Measurements from ENCODE around the gene CXXC1. TPM values are rescaled to one million over a fixed set of nuclear protein-coding genes. Genes with fewer than 3 reads are reported as not detected.
"Not testable (repeated sequence)": the region's sequence is repeated elsewhere in the genome, so short reads cannot be mapped to it uniquely, and the experiment has no call there.

CXXC1 gene
- total and polyA plus RNA-seq, 4 donors = 21.7 to 38.4 (median 30.0) TPM

- H3K4me3 ChIP-seq (ENCODE audit: low read depth in 1 of 3, low read length in 3 of 3) = peak overlapping the region; percentile 68 to 99 (median 85)
- peaks cover 2 to 19% (median 10%) of the 10 kb centered on the region in 4 donors for H3K36me3 ChIP-seq (ENCODE audit: control insufficient read depth in 4 of 4, insufficient read depth in 3 of 4, low read depth in 1 of 4, low read length in 3 of 4)
- H3K27me3 ChIP-seq (ENCODE audit: control insufficient read depth in 4 of 4, insufficient read depth in 4 of 4, low read length in 3 of 4); H3K9me3 ChIP-seq (ENCODE audit: control insufficient read depth in 4 of 4, low read length in 3 of 4); DNase-seq (ENCODE audit: low spot score); H3K4me1 ChIP-seq (ENCODE audit: control insufficient read depth in 4 of 4, insufficient read depth in 4 of 4, low read length in 3 of 4): not testable (repeated sequence)
- H3K27ac ChIP-seq (ENCODE audit: low read depth in 1 of 2, low read length in 2 of 2) = peak overlapping the region; percentile 67 to 92
- peak overlapping the region; percentile 87 to 94 for H3K9ac ChIP-seq (ENCODE audit: low read depth in 1 of 2, low read length in 2 of 2)
- peak; percentile 19 for TF ChIP-seq TAF1 (conservative IDR thresholded peaks at IDR 0.05)
- 76% methylated on average over 21 of the region's 21 CpGs for WGBS
These were observed 1.0 kb upstream of the CXXC1 start for GRCh38 chr18:50288348-50289107.

GRCh38 chr18:50287028-50287440 lies 458 bp downstream of the CXXC1 start:
- Histone ChIP-seq H3K27ac (ENCODE audit: low read depth in 1 of 2, low read length in 2 of 2) (peak overlapping the region; percentile 67 to 92), H3K36me3 (ENCODE audit: control insufficient read depth in 4 of 4, insufficient read depth in 3 of 4, low read depth in 1 of 4, low read length in 3 of 4) (peaks cover 2 to 29% (median 10%) of the 10 kb centered on the region in 4 donors), H3K4me3 (ENCODE audit: low read depth in 1 of 3, low read length in 3 of 3) (peak overlapping the region; percentile 68 to 99 (median 85)), H3K4me1 (ENCODE audit: control insufficient read depth in 4 of 4, insufficient read depth in 4 of 4, low read length in 3 of 4) (peaks cover 1 to 10% (median 7%) of the 10 kb centered on the region in 4 donors), H3K9ac (ENCODE audit: low read depth in 1 of 2, low read length in 2 of 2) (peak overlapping the region; percentile 79 to 87), H3K9me3 (ENCODE audit: control insufficient read depth in 4 of 4, low read length in 3 of 4) (no peaks in the 10 kb centered on the region), H3K27me3 (ENCODE audit: control insufficient read depth in 4 of 4, insufficient read depth in 4 of 4, low read length in 3 of 4) (no peaks in the 10 kb centered on the region)
- TF ChIP-seq SP1 (IDR thresholded peaks at IDR 0.05) (no peak), TAF1 (conservative IDR thresholded peaks at IDR 0.05) (no peak), RXRA (IDR thresholded peaks at IDR 0.05) (no peak), ZBTB33 (IDR thresholded peaks at IDR 0.05) (no peak), FOXA2 (IDR thresholded peaks at IDR 0.05) (no peak), YY1 (IDR thresholded peaks at IDR 0.05) (no peak), RAD21 (IDR thresholded peaks at IDR 0.05) (no peak), EGR1 (IDR thresholded peaks at IDR 0.05; ENCODE audit: low read depth in 2 of 2) (no peak), JUND (IDR thresholded peaks at IDR 0.05) (no peak), HNF4G (IDR thresholded peaks at IDR 0.05) (no peak), FOXA1 (IDR thresholded peaks at IDR 0.05) (no peak)
- TF ChIP-seq, protein P1, sequence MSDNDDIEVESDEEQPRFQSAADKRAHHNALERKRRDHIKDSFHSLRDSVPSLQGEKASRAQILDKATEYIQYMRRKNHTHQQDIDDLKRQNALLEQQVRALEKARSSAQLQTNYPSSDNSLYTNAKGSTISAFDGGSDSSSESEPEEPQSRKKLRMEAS (IDR thresholded peaks at IDR 0.05) = no peak
- WGBS = 4% methylated on average over 27 of the region's 27 CpGs
- peak; percentile 57 for DNase-seq (ENCODE audit: low spot score)

DNA sequence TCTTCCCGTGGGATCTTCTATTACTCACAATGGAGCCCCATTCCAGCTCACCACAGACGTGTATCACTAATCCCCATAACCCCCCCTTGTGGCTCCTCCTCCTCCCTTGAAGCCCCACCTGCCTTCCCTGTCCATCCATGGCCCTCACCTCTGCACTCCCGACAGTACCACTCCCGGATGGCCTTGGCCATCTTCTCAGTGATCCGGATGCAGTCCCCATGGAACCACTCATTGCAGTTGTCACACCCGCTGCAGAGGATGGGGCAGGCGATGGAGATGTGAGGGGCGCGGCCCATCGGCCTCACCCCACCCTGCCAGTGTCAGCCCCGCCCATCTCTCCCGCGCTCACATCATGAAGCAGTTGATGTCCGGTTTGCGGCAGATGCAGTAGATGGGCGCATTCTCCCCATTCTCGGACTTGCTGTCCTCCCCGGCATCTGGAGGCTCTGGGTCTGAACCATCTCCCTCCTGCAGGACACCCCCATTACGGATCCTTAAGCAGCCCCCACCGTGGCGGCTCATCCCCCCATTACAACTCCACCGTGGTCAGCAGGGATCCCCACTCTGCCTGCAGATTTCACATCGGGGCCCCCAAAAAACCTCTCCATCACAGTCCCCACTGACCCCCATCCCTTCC lies 983 bp downstream of the CXXC1 start:
- Histone ChIP-seq H3K36me3 (ENCODE audit: control insufficient read depth in 4 of 4, insufficient read depth in 3 of 4, low read depth in 1 of 4, low read length in 3 of 4) (peaks cover 2 to 29% (median 10%) of the 10 kb centered on the region in 4 donors), H3K27ac (ENCODE audit: low read depth in 1 of 2, low read length in 2 of 2) (peak overlapping the region; percentile 67 to 92), H3K9ac (ENCODE audit: low read depth in 1 of 2, low read length in 2 of 2) (peak overlapping the region in 1 of 2 donors; percentile 87), H3K4me1 (ENCODE audit: control insufficient read depth in 4 of 4, insufficient read depth in 4 of 4, low read length in 3 of 4) (peaks cover 4 to 13% (median 10%) of the 10 kb centered on the region in 4 donors), H3K27me3 (ENCODE audit: control insufficient read depth in 4 of 4, insufficient read depth in 4 of 4, low read length in 3 of 4) (no peaks in the 10 kb centered on the region), H3K4me3 (ENCODE audit: low read depth in 1 of 3, low read length in 3 of 3) (peak overlapping the region in 2 of 3 donors; percentile 68 to 85), H3K9me3 (ENCODE audit: control insufficient read depth in 4 of 4, low read length in 3 of 4) (no peaks in the 10 kb centered on the region)
- peak; percentile 79 for DNase-seq (ENCODE audit: low spot score)
- 51% methylated on average over 23 of the region's 23 CpGs for WGBS
- TF ChIP-seq NR2F2 (IDR thresholded peaks at IDR 0.05) = no peak
- TF ChIP-seq, protein P1 (IDR thresholded peaks at IDR 0.05) = no peak
- no peak for TF ChIP-seq EGR1 (IDR thresholded peaks at IDR 0.05; ENCODE audit: low read depth in 2 of 2)
- TF ChIP-seq ZBTB33 (IDR thresholded peaks at IDR 0.05) = no peak
- no peak for TF ChIP-seq CTCF (IDR thresholded peaks at IDR 0.05; ENCODE audit: low read depth, low read length, missing input control)
- no peak for TF ChIP-seq TAF1 (conservative IDR thresholded peaks at IDR 0.05)
- TF ChIP-seq, protein P2, sequence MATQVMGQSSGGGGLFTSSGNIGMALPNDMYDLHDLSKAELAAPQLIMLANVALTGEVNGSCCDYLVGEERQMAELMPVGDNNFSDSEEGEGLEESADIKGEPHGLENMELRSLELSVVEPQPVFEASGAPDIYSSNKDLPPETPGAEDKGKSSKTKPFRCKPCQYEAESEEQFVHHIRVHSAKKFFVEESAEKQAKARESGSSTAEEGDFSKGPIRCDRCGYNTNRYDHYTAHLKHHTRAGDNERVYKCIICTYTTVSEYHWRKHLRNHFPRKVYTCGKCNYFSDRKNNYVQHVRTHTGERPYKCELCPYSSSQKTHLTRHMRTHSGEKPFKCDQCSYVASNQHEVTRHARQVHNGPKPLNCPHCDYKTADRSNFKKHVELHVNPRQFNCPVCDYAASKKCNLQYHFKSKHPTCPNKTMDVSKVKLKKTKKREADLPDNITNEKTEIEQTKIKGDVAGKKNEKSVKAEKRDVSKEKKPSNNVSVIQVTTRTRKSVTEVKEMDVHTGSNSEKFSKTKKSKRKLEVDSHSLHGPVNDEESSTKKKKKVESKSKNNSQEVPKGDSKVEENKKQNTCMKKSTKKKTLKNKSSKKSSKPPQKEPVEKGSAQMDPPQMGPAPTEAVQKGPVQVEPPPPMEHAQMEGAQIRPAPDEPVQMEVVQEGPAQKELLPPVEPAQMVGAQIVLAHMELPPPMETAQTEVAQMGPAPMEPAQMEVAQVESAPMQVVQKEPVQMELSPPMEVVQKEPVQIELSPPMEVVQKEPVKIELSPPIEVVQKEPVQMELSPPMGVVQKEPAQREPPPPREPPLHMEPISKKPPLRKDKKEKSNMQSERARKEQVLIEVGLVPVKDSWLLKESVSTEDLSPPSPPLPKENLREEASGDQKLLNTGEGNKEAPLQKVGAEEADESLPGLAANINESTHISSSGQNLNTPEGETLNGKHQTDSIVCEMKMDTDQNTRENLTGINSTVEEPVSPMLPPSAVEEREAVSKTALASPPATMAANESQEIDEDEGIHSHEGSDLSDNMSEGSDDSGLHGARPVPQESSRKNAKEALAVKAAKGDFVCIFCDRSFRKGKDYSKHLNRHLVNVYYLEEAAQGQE (IDR thresholded peaks at IDR 0.05) = no peak
- no peak for TF ChIP-seq GABPA (IDR thresholded peaks at IDR 0.05 in 1 of 2, conservative IDR thresholded peaks at IDR 0.05 in 1 of 2)
